ENCODE measurements around the gene XPNPEP2.

Gene XPNPEP2

DNA sequence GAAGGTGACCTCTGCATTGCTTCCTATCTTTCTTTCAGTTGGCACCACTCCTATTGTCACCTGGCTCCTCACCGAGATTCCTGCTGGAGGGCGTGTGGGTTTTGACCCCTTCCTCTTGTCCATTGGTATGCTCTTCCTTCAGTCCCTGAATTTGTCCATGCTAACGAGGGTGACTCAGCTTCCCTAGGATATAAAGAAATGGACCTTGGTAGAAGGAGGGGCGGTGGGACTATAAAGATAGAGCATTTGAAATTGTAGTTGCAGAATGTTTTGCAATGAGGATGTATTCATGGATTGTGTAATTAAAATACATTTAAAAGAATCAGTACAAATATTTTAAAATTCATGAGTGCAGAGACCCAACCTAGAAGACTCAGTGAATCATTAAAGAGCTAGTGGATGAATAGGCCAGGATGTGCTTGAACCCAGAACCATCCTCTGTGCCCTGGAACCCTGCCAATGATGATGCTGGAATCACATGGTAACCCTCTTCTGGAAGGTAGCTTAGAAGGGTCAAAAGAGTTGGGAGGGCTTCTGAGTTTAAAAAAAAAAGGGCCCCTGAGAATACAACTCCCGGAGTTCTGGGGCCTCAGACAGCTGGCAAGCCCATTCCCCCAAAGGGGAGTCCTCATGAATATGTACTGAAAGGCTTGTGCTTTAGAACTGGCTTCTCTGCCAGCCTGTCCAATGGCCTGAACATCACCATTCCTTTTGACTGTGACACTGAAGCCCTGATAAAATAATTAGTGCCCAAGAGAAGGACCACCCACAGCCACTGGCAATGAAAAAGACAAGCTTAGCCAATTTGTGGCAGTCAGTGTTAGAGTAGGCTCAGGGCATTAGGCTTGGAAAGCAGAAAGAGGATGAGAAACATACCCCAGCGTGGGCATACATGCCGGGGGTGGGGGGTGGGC lies 8.0 kb downstream of the XPNPEP2 start:
- no peak overlapping the region for H2AK5ac ChIP-seq (ENCODE audit: low read length, severe bottlenecking)

GRCh38 chrX:129747533-129747932 lies 8.8 kb downstream of the XPNPEP2 start:
- no peak overlapping the region for H3K14ac ChIP-seq (ENCODE audit: low read length in 2 of 2)
- WGBS, result 59% methylated on average over 4 of the region's 4 CpGs
- no peak overlapping the region for H2BK5ac ChIP-seq (ENCODE audit: low read depth, low read length, poor library complexity, severe bottlenecking)
- no peak overlapping the region for H3K9ac ChIP-seq (ENCODE audit: low read length)
- H2AK5ac ChIP-seq (ENCODE audit: low read length, severe bottlenecking), result no peak overlapping the region
- no peaks in the 10 kb centered on the region for H3K36me3 ChIP-seq (ENCODE audit: control insufficient read depth in 1 of 2, insufficient read depth in 2 of 2, low read depth in 1 of 2, low read length in 2 of 2)
- H3K27ac ChIP-seq (ENCODE audit: low read length, poor library complexity, severe bottlenecking), result no peak overlapping the region
- no peak overlapping the region for H4K8ac ChIP-seq (ENCODE audit: low read length)
- H3K27me3 ChIP-seq (ENCODE audit: control insufficient read depth in 1 of 2, insufficient read depth in 1 of 2, low read length in 2 of 2), result peaks cover 12 to 41% of the 10 kb centered on the region in 2 experiments
- no peak overlapping the region for H2BK120ac ChIP-seq (ENCODE audit: low read depth, low read length)
- no peak overlapping the region for H4K91ac ChIP-seq (ENCODE audit: low read length)
- H3K4ac ChIP-seq (ENCODE audit: low read depth in 1 of 2, low read length in 2 of 2), result no peak overlapping the region
- no peak overlapping the region for H2AFZ ChIP-seq (ENCODE audit: low read depth, low read length)
- H2BK15ac ChIP-seq (ENCODE audit: low read depth, poor library complexity, severe bottlenecking), result no peak overlapping the region
- H3K9me3 ChIP-seq (ENCODE audit: control insufficient read depth, low read length), result no peaks in the 10 kb centered on the region
- H3K23ac ChIP-seq (ENCODE audit: low read length in 2 of 2), result no peak overlapping the region
- H3K4me3 ChIP-seq (ENCODE audit: insufficient read depth in 1 of 2, low read depth in 1 of 2, low read length in 2 of 2), result no peak overlapping the region
- no peak for DNase-seq
- H3K4me2 ChIP-seq (ENCODE audit: low read length, poor library complexity, severe bottlenecking), result no peak overlapping the region
- H3K4me1 ChIP-seq (ENCODE audit: control insufficient read depth, insufficient read depth, low read depth, low read length), result no peaks in the 10 kb centered on the region
- no peak overlapping the region for H2BK12ac ChIP-seq (ENCODE audit: low read length in 2 of 2)
- no peak overlapping the region for H3K18ac ChIP-seq (ENCODE audit: low read depth in 1 of 2, low read length in 2 of 2)
- no peaks in the 10 kb centered on the region for H3K79me1 ChIP-seq (replicated peaks; ENCODE audit: low read length, poor library complexity, severe bottlenecking)

More for the DNA sequence above, 8.0 kb downstream of the XPNPEP2 start:
- Histone ChIP-seq H2BK120ac (ENCODE audit: low read depth, low read length) (no peak overlapping the region), H3K23ac (ENCODE audit: low read length in 2 of 2) (no peak overlapping the region), H3K36me3 (ENCODE audit: control insufficient read depth in 1 of 2, insufficient read depth in 2 of 2, low read depth in 1 of 2, low read length in 2 of 2) (no peaks in the 10 kb centered on the region), H3K14ac (ENCODE audit: low read length in 2 of 2) (no peak overlapping the region), H3K18ac (ENCODE audit: low read depth in 1 of 2, low read length in 2 of 2) (no peak overlapping the region), H3K27ac (ENCODE audit: low read length, poor library complexity, severe bottlenecking) (no peak overlapping the region), H3K9me3 (ENCODE audit: control insufficient read depth, low read length) (no peaks in the 10 kb centered on the region), H4K8ac (ENCODE audit: low read length) (no peak overlapping the region), H3K4me2 (ENCODE audit: low read length, poor library complexity, severe bottlenecking) (no peak overlapping the region), H2BK12ac (ENCODE audit: low read length in 2 of 2) (no peak overlapping the region), H3K4me3 (ENCODE audit: insufficient read depth in 1 of 2, low read depth in 1 of 2, low read length in 2 of 2) (no peak overlapping the region), H3K9ac (ENCODE audit: low read length) (no peak overlapping the region), H3K4me1 (ENCODE audit: control insufficient read depth, insufficient read depth, low read depth, low read length) (no peaks in the 10 kb centered on the region), H2AFZ (ENCODE audit: low read depth, low read length) (no peak overlapping the region), H3K79me1 (replicated peaks; ENCODE audit: low read length, poor library complexity, severe bottlenecking) (no peaks in the 10 kb centered on the region), H3K27me3 (ENCODE audit: control insufficient read depth in 1 of 2, insufficient read depth in 1 of 2, low read length in 2 of 2) (peaks cover 12 to 36% of the 10 kb centered on the region in 2 experiments), H3K4ac (ENCODE audit: low read depth in 1 of 2, low read length in 2 of 2) (no peak overlapping the region), H2BK5ac (ENCODE audit: low read depth, low read length, poor library complexity, severe bottlenecking) (no peak overlapping the region), H2BK15ac (ENCODE audit: low read depth, poor library complexity, severe bottlenecking) (no peak overlapping the region), H4K91ac (ENCODE audit: low read length) (no peak overlapping the region)
- DNase-seq, result no peak
- WGBS, result 94% methylated on average over 5 of the region's 7 CpGs

DNA sequence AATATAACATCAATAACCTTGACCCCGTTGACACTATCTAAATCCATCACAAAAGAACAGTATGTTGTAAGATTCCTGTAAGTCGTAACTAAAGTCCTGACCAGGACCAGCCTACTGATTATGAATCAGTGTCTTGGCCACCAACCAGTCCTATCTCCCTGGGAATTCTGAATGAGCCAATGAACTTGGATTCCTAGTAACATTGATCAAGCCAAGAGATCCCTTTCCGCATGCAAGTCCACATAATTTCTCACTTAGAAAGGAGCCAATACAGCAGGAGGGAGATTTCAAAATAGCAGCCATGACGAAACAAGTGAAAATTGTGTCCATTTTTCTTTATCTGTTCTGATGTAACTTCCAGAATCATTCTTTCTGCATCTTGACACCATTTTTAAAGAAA lies 9.5 kb downstream of the XPNPEP2 start:
- no peak overlapping the region for H3K18ac ChIP-seq (ENCODE audit: low read depth in 1 of 2, low read length in 2 of 2)
- no peak overlapping the region for H2BK15ac ChIP-seq (ENCODE audit: low read depth, poor library complexity, severe bottlenecking)
- H3K4me2 ChIP-seq (ENCODE audit: low read length, poor library complexity, severe bottlenecking), result no peak overlapping the region
- no peaks in the 10 kb centered on the region for H3K79me1 ChIP-seq (replicated peaks; ENCODE audit: low read length, poor library complexity, severe bottlenecking)
- 71% methylated on average over 3 of the region's 4 CpGs for WGBS
- H4K8ac ChIP-seq (ENCODE audit: low read length), result no peak overlapping the region
- H2BK120ac ChIP-seq (ENCODE audit: low read depth, low read length), result no peak overlapping the region
- H3K27me3 ChIP-seq (ENCODE audit: control insufficient read depth in 1 of 2, insufficient read depth in 1 of 2, low read length in 2 of 2), result peaks cover 12 to 43% of the 10 kb centered on the region in 2 experiments
- no peaks in the 10 kb centered on the region for H3K36me3 ChIP-seq (ENCODE audit: control insufficient read depth in 1 of 2, insufficient read depth in 2 of 2, low read depth in 1 of 2, low read length in 2 of 2)
- H3K23ac ChIP-seq (ENCODE audit: low read length in 2 of 2), result no peak overlapping the region
- peak overlapping the region; percentile 61 for H3K9ac ChIP-seq (ENCODE audit: low read length)
- no peak for DNase-seq
- no peak overlapping the region for H3K27ac ChIP-seq (ENCODE audit: low read length, poor library complexity, severe bottlenecking)
- no peak overlapping the region for H2AK5ac ChIP-seq (ENCODE audit: low read length, severe bottlenecking)
- no peak overlapping the region for H4K91ac ChIP-seq (ENCODE audit: low read length)
- no peaks in the 10 kb centered on the region for H3K9me3 ChIP-seq (ENCODE audit: control insufficient read depth, low read length)
- no peaks in the 10 kb centered on the region for H3K4me1 ChIP-seq (ENCODE audit: control insufficient read depth, insufficient read depth, low read depth, low read length)
- no peak overlapping the region for H2AFZ ChIP-seq (ENCODE audit: low read depth, low read length)
- no peak overlapping the region for H3K4ac ChIP-seq (ENCODE audit: low read depth in 1 of 2, low read length in 2 of 2)
- no peak overlapping the region for H3K14ac ChIP-seq (ENCODE audit: low read length in 2 of 2)
- H3K4me3 ChIP-seq (ENCODE audit: insufficient read depth in 1 of 2, low read depth in 1 of 2, low read length in 2 of 2), result peak overlapping the region in 1 of 2 experiments; percentile 36
- H2BK12ac ChIP-seq (ENCODE audit: low read length in 2 of 2), result no peak overlapping the region
- H2BK5ac ChIP-seq (ENCODE audit: low read depth, low read length, poor library complexity, severe bottlenecking), result no peak overlapping the region

DNA sequence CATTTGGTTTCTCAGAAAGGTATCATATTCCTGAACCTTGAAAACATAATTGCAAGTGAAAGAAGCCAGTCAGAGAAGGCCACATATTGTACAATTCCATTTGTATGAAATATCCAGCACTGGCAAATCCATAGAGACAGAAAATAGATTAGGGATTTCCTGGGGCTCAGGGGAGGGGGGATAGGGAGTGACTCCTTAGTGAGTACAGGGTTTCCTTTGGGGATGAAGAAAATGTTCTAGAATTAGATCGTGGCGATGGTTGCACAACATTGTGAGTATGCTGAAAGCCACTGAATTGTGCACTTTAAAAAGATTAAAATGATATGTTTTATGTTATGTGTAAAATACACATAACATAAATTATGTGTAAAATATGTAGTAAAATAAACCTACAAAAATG lies 10.3 kb downstream of the XPNPEP2 start:
- no peaks in the 10 kb centered on the region for H3K4me1 ChIP-seq (ENCODE audit: control insufficient read depth, insufficient read depth, low read depth, low read length)
- no peaks in the 10 kb centered on the region for H3K36me3 ChIP-seq (ENCODE audit: control insufficient read depth in 1 of 2, insufficient read depth in 2 of 2, low read depth in 1 of 2, low read length in 2 of 2)
- no peaks in the 10 kb centered on the region for H3K79me1 ChIP-seq (replicated peaks; ENCODE audit: low read length, poor library complexity, severe bottlenecking)
- H2AFZ ChIP-seq (ENCODE audit: low read depth, low read length), result no peak overlapping the region
- H3K27ac ChIP-seq (ENCODE audit: low read length, poor library complexity, severe bottlenecking), result no peak overlapping the region
- H3K9me3 ChIP-seq (ENCODE audit: control insufficient read depth, low read length), result no peaks in the 10 kb centered on the region
- no peak overlapping the region for H3K18ac ChIP-seq (ENCODE audit: low read depth in 1 of 2, low read length in 2 of 2)
- H4K8ac ChIP-seq (ENCODE audit: low read length), result no peak overlapping the region
- no peak overlapping the region for H2BK5ac ChIP-seq (ENCODE audit: low read depth, low read length, poor library complexity, severe bottlenecking)
- H3K9ac ChIP-seq (ENCODE audit: low read length), result peak overlapping the region; percentile 61
- peak overlapping the region in 1 of 2 experiments; percentile 36 for H3K4me3 ChIP-seq (ENCODE audit: insufficient read depth in 1 of 2, low read depth in 1 of 2, low read length in 2 of 2)
- H3K4ac ChIP-seq (ENCODE audit: low read depth in 1 of 2, low read length in 2 of 2), result no peak overlapping the region
- H2AK5ac ChIP-seq (ENCODE audit: low read length, severe bottlenecking), result no peak overlapping the region
- H2BK15ac ChIP-seq (ENCODE audit: low read depth, poor library complexity, severe bottlenecking), result no peak overlapping the region
- no peak overlapping the region for H2BK12ac ChIP-seq (ENCODE audit: low read length in 2 of 2)
- H4K91ac ChIP-seq (ENCODE audit: low read length), result no peak overlapping the region
- no peak overlapping the region for H2BK120ac ChIP-seq (ENCODE audit: low read depth, low read length)
- no peak overlapping the region for H3K4me2 ChIP-seq (ENCODE audit: low read length, poor library complexity, severe bottlenecking)
- no peak for DNase-seq
- no CpG with 5 or more reads among the region's 2 CpGs for WGBS
- H3K27me3 ChIP-seq (ENCODE audit: control insufficient read depth in 1 of 2, insufficient read depth in 1 of 2, low read length in 2 of 2), result peaks cover 12 to 40% of the 10 kb centered on the region in 2 experiments
- no peak overlapping the region for H3K23ac ChIP-seq (ENCODE audit: low read length in 2 of 2)
- no peak overlapping the region for H3K14ac ChIP-seq (ENCODE audit: low read length in 2 of 2)
